AG10803 (cell line): ENCODE results near the gene SLC27A1.
A peak's percentile ranks its signal among the peaks of the same experiment; 100 is the strongest.
"Not testable (repeated sequence)": the region's sequence is repeated elsewhere in the genome, so short reads cannot be mapped to it uniquely, and the experiment has no call there.

Experiments
- DNase-seq: peaks from one replicate; pipeline ENCODE4 v3.0.0; 2010; ENCODE audit warnings: low read depth
- H3K4me3 ChIP-seq: 2 replicates; pipeline ENCODE4 v1.5.1; 2011; ENCODE audit warnings: mild to moderate bottlenecking, low read length, control low read depth
- TF ChIP-seq, protein P1 (sequence below): conservative IDR thresholded peaks from 2 replicates; pipeline ENCODE4 v1.5.1; 2011; ENCODE audit warnings: mild to moderate bottlenecking, low read length, control low read depth, inconsistent platforms

The SLC27A1 gene

DNA sequence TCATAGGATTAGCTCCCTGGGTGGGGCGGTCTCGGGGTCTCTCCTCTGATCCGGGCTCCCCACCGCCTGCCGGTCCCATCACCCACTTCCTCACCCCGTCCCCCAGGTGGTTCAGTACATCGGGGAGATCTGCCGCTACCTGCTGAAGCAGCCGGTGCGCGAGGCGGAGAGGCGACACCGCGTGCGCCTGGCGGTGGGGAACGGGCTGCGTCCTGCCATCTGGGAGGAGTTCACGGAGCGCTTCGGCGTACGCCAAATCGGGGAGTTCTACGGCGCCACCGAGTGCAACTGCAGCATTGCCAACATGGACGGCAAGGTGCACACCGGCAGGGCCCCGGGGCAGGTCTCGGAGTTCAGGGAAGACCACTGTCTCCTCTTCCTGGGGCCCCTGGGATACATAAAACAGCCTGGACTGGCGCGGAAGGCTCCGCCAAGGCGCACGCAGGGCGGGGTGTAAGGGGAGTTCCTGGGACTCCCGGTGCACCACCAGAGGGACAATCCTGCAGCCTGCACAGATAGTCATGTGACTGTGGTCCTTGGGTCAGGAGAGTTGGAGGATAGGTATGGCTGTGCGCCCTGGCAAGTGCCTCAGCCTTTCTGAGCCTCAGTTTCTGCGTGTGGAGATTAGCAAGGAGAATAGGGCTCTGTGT lies 26.9 kb downstream of the SLC27A1 start:
- no peak for DNase-seq
- TF ChIP-seq, protein P1, sequence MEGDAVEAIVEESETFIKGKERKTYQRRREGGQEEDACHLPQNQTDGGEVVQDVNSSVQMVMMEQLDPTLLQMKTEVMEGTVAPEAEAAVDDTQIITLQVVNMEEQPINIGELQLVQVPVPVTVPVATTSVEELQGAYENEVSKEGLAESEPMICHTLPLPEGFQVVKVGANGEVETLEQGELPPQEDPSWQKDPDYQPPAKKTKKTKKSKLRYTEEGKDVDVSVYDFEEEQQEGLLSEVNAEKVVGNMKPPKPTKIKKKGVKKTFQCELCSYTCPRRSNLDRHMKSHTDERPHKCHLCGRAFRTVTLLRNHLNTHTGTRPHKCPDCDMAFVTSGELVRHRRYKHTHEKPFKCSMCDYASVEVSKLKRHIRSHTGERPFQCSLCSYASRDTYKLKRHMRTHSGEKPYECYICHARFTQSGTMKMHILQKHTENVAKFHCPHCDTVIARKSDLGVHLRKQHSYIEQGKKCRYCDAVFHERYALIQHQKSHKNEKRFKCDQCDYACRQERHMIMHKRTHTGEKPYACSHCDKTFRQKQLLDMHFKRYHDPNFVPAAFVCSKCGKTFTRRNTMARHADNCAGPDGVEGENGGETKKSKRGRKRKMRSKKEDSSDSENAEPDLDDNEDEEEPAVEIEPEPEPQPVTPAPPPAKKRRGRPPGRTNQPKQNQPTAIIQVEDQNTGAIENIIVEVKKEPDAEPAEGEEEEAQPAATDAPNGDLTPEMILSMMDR: no peak
- H3K4me3 ChIP-seq: no peak overlapping the region

DNA sequence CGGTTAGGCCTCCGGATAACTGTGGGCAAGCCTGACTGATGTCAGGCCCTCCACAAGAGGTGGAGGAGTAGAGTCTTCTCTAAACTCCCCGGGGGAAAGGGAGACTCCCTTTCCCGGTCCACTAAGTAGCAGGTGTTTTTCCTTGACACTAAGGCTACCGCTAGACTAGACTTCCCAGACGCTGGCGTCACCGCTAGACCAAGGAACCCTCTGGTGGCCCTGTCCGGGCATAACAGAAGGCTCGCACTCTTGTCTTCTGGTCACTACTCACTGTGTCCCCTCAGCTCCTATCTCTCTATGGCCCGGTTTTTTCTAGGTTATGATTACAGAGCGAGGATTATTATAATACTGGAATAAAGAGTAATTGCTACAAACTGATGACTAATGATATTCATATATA lies 28.7 kb downstream of the SLC27A1 start:
- H3K4me3 ChIP-seq, DNase-seq: not testable (repeated sequence)

DNA sequence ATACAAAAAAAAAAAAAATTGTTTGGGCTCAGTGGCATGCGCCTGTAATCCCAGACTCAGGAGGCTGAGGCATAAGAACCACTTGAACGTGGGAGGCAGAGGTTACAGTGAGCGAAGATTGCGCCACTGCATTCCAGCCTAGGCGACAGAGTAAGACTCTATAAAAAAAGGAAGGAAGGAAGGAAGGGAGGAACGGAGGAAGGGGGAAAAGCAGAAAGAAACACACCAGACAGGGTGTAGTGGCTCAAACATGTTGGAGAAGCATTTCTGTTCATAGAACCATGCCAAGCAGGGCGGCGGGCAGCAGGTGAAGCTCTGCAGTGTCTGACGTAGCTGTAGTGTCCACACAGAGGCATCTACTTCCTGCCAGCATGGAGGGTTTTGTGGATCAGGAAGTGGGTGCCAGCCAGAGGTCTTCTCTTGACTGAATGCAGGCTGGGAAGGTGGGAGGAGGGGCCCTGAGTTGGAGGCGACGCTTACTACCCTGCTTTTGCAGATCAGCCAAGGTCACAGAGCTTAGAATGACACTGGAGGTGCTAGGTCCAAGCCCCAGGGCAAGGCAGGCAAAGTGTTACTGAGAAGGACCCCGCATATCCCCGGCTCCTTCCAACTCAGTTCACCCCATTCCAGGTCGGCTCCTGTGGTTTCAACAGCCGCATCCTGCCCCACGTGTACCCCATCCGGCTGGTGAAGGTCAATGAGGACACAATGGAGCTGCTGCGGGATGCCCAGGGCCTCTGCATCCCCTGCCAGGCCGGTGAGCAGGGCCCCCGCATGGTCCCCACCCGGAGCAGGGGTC lies 29.5 kb downstream of the SLC27A1 start:
- no peak overlapping the region for H3K4me3 ChIP-seq
- DNase-seq: peak; percentile 75
- TF ChIP-seq, protein P1: no peak

DNA sequence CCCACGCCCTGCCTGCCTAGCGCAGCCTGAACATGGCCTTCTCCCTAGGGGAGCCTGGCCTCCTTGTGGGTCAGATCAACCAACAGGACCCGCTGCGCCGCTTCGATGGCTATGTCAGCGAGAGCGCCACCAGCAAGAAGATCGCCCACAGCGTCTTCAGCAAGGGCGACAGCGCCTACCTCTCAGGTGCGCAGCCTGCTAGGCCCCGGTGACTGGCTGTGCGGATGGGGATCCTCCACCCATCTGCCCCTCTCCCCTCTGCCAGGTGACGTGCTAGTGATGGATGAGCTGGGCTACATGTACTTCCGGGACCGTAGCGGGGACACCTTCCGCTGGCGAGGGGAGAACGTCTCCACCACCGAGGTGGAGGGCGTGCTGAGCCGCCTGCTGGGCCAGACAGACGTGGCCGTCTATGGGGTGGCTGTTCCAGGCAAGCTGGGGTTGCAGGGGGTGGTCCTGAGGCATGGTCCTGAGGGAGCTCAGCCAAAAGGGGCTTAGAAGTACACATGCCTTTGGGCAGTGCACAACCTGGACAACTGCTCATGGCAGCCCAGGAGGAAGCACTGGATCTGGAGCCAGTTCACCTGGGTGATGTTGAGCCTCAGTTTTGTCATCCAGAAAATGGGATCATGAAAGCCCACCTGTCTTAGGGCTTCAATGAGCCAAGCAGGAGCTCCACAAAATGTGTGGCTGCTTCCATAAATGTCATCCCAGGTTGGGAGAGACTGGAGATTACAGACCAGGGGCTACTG lies 30.3 kb downstream of the SLC27A1 start:
- TF ChIP-seq, protein P1: no peak
- H3K4me3 ChIP-seq: no peak overlapping the region
- no peak for DNase-seq

DNA sequence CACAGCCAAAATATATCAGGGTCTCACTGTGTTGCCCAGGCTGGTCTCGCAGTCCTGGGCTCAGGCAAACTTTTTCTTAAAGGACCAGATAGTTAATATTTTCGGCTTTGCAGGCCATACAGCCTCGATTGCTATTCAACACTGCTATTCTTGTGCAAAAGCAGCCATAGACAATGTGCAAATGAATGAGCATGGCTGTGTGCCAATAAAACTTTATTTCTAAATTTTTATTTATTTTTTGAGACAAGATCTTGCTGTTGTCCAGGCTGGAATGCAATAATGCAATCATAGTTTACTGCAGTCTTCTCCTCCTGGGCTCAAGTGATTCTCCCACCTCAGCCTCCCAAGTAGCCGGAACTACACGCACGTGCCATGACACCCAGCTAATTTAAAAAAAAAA lies 32.9 kb downstream of the SLC27A1 start:
- DNase-seq: no peak
- H3K4me3 ChIP-seq: no peak overlapping the region
- TF ChIP-seq, protein P1: no peak

DNA sequence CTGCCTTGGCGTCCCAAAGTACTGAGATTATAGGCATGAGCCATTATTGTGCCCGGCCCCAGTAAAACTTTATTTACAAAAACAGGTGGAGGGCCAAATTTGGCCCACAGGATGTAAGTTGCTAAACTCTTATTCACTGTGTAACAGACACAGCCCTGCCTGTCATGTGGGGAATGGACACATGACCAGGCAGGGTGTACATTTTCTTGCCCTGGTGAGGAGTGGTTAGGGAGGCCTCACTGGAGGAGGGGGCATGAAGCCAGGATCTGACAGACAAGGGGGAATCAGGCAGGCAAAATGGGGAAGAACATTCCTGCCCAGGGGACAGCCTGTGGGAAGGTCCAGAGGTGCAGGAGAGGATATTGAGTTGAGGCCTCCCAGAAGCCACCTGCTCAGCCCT lies 33.7 kb downstream of the SLC27A1 start:
- TF ChIP-seq, protein P1: no peak
- no peak for DNase-seq
- no peak overlapping the region for H3K4me3 ChIP-seq

DNA sequence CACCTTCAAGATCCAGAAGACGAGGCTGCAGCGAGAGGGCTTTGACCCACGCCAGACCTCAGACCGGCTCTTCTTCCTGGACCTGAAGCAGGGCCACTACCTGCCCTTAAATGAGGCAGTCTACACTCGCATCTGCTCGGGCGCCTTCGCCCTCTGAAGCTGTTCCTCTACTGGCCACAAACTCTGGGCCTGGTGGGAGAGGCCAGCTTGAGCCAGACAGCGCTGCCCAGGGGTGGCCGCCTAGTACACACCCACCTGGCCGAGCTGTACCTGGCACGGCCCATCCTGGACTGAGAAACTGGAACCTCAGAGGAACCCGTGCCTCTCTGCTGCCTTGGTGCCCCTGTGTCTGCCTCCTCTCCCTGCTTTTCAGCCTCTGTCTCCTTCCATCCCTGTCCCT lies 34.1 kb downstream of the SLC27A1 start:
- H3K4me3 ChIP-seq: no peak overlapping the region
- no peak for DNase-seq
- TF ChIP-seq, protein P1: no peak
